Measurements from ENCODE around the gene MEGF11.

MEGF11 gene

DNA sequence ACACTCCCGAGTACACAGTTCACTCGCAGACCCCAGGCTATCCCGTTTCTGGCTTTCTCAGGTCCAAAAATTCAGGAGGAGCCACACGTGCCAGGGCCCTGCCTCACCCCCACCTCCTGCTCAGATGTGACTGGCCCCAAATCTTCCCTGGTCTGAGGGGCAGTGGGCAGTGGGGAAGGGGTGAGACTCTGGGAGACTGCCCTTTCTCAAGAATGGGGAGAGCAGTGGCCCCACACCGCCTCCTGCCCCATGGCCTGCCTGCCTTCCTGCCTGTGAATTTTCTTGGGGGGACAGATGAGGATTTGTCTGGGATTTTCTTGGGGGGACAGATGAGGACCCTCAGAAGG lies 174.6 kb downstream of the MEGF11 start:
- no peak for DNase-seq

GRCh38 chr15:66078196-66078928 lies 175.2 kb downstream of the MEGF11 start:
- DNase-seq: no peak

GRCh38 chr15:66077320-66077663 lies 176.3 kb downstream of the MEGF11 start:
- DNase-seq: no peak

DNA sequence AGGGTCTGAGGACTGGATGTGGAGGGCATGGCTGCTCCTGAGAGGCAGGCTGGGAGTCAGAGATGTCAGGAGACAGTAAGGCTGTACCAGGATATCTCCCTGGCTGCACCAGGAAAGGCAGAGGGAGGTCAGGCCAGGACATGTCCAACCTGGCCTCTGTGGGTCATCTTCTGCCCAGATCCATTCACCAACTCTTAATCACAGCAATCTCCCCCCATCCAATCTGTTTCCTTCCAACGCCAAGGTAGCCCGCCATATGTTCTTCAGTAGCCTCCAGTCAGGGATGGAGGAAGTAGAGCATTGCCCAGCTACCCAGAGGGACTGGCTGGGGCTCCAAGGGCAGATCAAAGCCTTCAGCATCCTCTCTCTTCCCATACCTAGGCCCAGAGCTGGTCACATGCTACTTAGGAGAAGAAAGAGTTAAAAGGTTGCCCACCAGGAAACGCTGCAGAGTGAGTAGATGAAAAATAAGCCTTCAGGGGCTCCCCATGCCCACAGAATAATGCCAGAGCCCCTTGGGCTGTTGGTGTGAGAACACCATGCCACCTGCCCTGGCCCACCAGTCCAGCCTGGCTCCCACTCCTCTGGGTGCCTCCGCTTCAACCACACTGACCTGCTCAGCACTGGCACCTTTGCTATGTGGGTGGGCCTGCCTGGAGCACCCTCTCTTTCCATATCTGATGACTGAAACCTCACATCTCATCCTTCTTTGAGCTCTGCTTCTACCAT lies 176.8 kb downstream of the MEGF11 start:
- no peak for DNase-seq

DNA sequence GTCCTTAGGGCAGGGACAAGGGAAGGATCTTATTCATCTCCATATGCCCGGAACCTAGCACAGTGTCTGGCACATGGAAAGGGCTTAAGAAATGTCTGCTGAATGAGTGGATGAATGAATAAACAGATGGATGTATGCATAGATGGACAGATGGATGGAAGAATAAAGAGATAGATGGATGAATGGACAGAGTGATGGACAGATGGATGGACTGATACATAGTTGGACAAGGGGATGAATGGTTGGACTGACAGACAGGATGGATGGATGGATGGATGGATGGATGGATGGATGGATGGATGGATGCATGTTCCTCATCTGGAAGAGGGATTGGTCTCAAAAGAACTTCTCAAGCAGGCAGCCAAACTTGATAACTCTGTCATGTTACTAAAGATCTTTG lies 177.6 kb downstream of the MEGF11 start:
- no peak for DNase-seq

- no peak for DNase-seq
These were observed 180.8 kb downstream of the MEGF11 start for GRCh38 chr15:66072616-66073361.

- no peak for DNase-seq
These were observed 181.6 kb downstream of the MEGF11 start for GRCh38 chr15:66071921-66072295.

GRCh38 chr15:66071160-66071920 lies 182.2 kb downstream of the MEGF11 start:
- no peak for DNase-seq

DNA sequence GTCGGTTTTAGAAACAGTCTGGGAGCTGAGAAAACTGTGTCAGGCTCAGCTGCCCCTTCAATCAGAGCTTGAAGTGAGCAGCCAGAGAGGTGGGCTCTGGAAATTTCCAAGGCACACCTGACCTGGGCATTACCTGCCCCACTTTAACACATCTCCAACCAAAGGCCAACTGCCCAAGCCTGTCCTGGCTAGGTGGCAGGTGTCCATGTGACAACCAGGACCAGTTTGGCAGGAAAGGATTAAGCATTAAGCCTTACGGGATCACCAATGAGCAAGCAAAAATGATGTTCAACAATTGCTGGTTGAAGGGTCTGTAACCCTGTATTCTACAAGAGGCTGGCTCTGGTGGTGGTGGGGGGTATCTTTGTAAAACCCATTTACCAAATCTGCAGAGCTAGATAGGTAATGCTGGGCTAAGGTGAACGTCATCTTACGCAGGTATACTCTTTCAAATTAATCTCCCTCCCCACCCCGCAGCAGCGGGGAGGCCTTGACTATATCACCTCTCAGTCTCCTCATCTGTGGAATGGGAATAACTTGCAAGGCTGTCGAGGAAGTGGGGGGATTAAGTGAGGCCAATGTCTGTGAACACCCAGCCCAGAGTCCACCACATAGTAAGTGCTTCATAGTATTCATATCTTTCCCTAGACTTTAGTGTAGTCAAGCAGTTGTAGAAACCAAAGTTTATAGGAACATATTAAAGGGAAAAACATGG lies 183.2 kb downstream of the MEGF11 start:
- no peak for DNase-seq

DNA sequence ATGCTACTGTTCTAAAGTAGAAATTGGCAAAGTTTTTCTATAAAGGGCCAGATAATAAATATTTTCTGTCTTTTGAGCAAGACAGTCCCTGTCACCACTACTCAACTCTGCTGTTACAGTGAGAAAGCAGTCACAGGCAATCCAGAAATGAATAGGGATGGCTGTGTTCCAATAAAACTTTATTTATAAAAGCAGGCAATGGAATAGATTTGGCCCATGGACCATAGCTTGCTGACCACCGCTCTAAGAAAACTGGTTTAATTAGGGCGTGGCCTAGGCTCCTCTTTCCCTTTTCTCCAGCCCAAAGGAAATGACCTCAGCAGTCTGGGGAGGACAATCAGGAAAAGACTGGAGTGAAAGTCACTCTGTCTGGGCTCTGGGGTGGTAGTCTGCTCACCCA lies 183.8 kb downstream of the MEGF11 start:
- DNase-seq: no peak

GRCh38 chr15:66068801-66069200 lies 184.7 kb downstream of the MEGF11 start:
- no peak for DNase-seq

- no peak for DNase-seq
These were observed 185.9 kb downstream of the MEGF11 start for GRCh38 chr15:66067687-66068086.

DNA sequence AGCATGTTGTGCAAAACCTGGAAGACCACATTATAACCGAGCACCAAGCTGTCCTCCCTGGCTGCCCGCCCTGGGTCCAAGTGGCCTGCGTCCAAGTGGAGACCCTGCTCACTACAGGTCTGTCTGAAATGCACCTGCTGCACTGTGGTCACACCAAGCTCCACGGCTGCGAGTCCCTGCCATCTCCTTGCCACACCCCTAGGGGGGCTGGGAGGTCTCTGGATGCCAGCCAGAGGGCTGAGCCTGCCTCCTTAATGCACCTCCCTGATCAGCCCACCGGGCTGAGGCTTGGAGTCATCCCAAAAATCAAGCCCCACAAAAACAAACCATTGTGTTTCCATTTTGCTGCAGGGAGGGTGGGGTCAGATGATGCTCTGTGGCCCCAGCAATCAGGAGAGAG lies 187.1 kb downstream of the MEGF11 start:
- DNase-seq: no peak

DNA sequence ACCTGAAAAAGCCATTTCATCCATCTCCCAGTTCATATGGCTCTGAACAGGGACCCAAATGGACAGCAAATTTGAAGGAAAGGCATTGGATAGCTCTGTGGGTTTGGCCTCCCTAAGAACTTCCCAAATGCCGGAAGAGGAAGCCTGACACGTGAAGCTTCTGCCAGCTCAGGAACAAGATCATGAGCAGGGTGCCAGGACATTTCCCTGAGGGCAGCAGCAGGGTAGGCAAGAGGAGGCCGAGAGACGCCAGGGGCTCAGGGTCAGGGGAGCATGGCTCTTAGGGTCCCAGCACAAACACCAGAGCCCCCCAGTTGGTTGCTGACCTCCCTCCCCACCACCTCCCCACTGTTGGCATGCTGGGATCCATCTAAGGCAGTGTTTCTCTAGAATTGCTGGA lies 187.5 kb downstream of the MEGF11 start:
- no peak for DNase-seq

GRCh38 chr15:66065325-66065724 lies 188.2 kb downstream of the MEGF11 start:
- DNase-seq: no peak

DNA sequence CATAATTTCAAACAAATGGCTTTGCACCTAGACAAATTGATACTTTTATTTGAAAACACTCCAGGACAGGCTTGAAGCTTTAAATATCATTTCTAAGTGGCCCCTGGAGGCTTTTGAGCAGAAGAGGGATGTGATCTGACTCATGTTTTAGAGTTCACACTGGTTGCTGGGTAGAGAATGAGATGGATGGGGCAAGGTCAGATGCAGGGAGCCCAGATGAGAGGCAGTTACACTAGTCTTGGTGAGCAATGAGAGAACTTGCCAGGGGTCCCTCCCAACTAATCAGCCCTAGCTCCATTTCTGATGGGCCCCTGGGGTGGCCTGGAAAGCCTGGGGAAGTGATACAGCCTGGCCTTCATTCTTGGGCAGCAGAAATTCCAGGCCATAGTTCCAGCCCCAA lies 190.4 kb downstream of the MEGF11 start:
- DNase-seq: no peak

GRCh38 chr15:66057089-66057488 lies 196.5 kb downstream of the MEGF11 start:
- no peak for DNase-seq

GRCh38 chr15:66053991-66054390 lies 199.6 kb downstream of the MEGF11 start:
- no peak for DNase-seq

DNA sequence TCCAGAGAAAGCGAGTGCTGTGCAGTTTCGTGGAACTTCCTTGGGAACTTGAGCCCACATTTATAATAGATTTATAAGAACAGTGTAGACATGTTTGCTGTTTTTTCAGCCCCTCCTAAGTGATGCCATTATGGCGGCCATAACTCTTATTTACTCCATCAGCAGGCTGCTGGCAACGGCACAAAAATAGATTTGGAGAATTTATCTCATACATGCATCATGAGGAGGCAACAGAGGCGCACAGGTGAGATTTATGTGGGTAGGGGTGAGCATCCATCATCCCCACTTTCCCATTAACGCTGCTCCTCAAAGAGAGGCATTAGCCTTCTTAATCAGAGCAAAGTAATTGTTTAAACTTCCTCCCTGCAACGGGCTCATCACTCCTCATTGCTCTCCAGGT lies 201.7 kb downstream of the MEGF11 start:
- no peak for DNase-seq

GRCh38 chr15:66050264-66050663 lies 203.3 kb downstream of the MEGF11 start:
- DNase-seq: no peak

GRCh38 chr15:66049353-66049752 lies 204.2 kb downstream of the MEGF11 start:
- DNase-seq: no peak

DNA sequence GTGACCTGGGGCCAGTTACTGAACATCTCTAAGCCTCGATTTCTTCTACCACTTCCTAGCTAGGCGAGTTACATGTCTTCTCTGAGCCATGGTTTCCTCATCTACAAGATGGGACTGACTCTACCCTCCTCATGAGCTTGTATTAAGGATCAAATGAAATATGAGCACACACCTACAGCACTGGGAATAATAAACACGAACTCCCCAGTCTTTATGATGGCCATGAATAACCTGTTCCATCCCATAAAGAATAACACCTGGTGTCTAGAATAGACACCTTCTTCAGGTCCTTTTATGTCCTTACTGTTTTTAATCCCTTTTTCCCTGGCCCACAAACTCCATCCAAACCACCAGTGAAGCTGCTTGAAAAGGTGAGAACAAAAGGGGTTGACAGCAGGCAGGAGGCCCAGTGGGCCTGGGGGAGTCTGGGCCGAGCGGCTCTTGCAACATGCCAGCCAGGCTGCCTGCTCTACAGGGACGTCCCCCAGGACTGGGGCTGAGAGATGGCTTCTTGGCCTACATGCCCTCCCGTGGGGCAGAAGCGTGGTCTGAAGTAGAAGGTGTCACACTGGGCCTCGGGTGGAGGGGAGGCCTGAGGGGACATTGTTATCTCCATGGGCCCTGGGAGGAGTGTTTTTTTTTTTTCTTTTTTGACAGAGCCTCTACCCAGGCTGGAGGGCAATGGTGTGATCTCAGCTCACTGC lies 206.1 kb downstream of the MEGF11 start:
- DNase-seq: peak; percentile 46
